Measurements from ENCODE around the gene L3MBTL3. TPM values are rescaled to one million over a fixed set of nuclear protein-coding genes. Genes with fewer than 3 reads are reported as not detected.

The L3MBTL3 gene
- total and polyA plus RNA-seq, 7 donors: 1.00 to 3.2 (median 2.0) TPM

DNA sequence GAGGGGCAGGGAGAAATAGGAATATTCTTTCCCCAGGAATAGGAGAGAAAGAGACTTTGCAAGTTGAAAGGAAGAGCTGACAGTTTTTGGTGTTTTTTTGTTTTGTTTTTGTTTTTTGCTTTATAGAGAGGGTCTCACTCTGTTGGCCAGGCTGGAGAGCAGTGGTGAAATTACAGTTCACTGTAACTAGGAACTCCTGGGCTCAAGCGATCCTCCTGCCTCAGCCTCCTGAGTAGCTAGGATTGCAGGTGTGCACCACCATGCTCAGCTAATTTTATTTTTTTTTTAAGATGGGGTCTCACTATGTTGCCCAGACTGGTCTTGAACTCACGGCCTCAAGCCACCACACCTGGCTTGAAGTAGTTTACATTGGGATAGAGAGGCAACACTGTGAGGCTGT, 8.0 kb upstream of the L3MBTL3 start:
- WGBS, 3 donors: 92 to 98% (median 95%) methylated on average over 2 of the region's 2 CpGs
- Histone ChIP-seq H3K36me3 (ENCODE audit: insufficient read depth in 1 of 2, low read depth in 1 of 2) (no peaks in the 10 kb centered on the region), H3K9me3 (no peaks in the 10 kb centered on the region), H3K27ac (no peak overlapping the region), H3K4me1 (no peaks in the 10 kb centered on the region), H3K4me3 (no peak overlapping the region), H3K27me3 (ENCODE audit: insufficient read depth in 3 of 3, low read length in 2 of 3) (peaks cover 0 to 4% (median 0%) of the 10 kb centered on the region in 3 donors)
- DNase-seq (no peak), ATAC-seq (no peak)
- intact Hi-C loops (cut with DNase I): loop anchor here in 1 of 2 donors (10.0 kb wide), 1 partner anchor 246 kb away; no protein-coding TSS in a partner anchor
- TF ChIP-seq, protein P1, sequence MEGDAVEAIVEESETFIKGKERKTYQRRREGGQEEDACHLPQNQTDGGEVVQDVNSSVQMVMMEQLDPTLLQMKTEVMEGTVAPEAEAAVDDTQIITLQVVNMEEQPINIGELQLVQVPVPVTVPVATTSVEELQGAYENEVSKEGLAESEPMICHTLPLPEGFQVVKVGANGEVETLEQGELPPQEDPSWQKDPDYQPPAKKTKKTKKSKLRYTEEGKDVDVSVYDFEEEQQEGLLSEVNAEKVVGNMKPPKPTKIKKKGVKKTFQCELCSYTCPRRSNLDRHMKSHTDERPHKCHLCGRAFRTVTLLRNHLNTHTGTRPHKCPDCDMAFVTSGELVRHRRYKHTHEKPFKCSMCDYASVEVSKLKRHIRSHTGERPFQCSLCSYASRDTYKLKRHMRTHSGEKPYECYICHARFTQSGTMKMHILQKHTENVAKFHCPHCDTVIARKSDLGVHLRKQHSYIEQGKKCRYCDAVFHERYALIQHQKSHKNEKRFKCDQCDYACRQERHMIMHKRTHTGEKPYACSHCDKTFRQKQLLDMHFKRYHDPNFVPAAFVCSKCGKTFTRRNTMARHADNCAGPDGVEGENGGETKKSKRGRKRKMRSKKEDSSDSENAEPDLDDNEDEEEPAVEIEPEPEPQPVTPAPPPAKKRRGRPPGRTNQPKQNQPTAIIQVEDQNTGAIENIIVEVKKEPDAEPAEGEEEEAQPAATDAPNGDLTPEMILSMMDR (IDR thresholded peaks at IDR 0.05): no peak

DNA sequence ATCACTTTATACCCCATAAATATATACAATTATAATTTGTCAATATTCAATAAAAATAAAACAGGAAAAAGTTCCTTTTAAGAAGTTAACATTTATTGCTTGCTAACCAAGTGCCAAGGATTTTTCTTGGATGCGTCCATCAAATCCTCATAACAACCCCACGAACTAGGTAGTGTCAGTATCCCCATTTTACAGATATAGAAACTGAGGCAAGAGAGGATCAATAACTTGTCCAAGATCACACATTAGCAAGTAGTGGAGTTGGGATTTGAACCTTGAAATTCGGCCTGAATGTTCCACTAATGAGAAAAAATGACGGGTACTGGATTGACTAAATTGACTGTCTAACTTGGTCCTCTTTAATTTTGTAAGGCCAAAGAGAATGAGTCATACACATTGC, 5.7 kb upstream of the L3MBTL3 start:
- Histone ChIP-seq H3K9me3 (no peaks in the 10 kb centered on the region), H3K4me1 (no peaks in the 10 kb centered on the region), H3K27me3 (ENCODE audit: insufficient read depth in 3 of 3, low read length in 2 of 3) (peaks cover 0 to 4% (median 0%) of the 10 kb centered on the region in 3 donors), H3K4me3 (no peak overlapping the region), H3K27ac (no peak overlapping the region), H3K36me3 (ENCODE audit: insufficient read depth in 1 of 2, low read depth in 1 of 2) (no peaks in the 10 kb centered on the region)
- intact Hi-C loops (cut with DNase I): loop anchor here in 1 of 2 donors (10.0 kb wide), 1 partner anchor 248 kb away; no protein-coding TSS in a partner anchor
- ATAC-seq (no peak), DNase-seq (no peak)
- 81 to 99% (median 96%) methylated on average over 4 of the region's 4 CpGs for WGBS, 3 donors
- TF ChIP-seq, protein P1 (IDR thresholded peaks at IDR 0.05): no peak

DNA sequence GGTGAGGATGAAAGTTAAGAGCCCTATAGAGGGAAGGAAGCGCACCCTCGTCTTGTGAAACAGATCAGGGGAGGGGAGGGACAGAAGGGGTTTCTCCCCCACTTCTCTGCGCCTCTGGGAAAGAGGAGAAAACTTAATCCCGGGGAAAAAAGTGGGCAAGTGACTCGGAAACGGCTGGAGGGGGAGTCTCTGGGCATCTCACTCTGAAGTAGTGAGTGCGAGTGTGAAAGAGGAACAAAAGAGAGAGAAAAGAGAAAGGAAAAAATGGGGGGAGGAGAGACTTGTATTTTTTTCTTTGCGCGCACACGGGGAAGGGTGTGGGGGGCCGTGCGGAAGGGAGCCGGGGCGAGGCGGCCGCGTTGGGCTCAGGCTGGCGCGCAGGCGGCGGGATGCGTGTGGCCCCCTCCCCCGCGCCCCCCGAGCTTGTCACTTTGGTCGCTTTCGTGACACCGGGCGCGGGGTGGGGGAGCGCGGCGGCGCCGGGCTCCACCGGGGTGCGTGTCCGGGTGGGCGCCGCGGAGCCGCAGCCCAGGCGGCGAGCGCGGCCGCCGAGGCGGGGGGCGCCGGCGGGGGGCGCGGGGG, 454 bp downstream of the L3MBTL3 start:
- Histone ChIP-seq H3K27me3 (ENCODE audit: insufficient read depth in 3 of 3, low read length in 2 of 3) (no peaks in the 10 kb centered on the region), H3K4me3 (peak overlapping the region; percentile 95), H3K4me1 (no peaks in the 10 kb centered on the region), H3K36me3 (ENCODE audit: insufficient read depth in 1 of 2, low read depth in 1 of 2) (no peaks in the 10 kb centered on the region), H3K27ac (peak overlapping the region; percentile 58), H3K9me3 (no peaks in the 10 kb centered on the region)
- TF ChIP-seq, protein P1 (IDR thresholded peaks at IDR 0.05): no peak
- 0 to 1% (median 0%) methylated on average over 19 to 54 of the region's 54 CpGs for WGBS, 3 donors
- intact Hi-C loops (cut with DNase I): loop anchor here in 1 of 2 donors (10.0 kb wide), 1 partner anchor 254 kb away; no protein-coding TSS in a partner anchor
- peak; percentile 20 to 52 for DNase-seq
- peak in 3 of 4 donors; percentile 7 to 11 (median 8) for ATAC-seq

DNA sequence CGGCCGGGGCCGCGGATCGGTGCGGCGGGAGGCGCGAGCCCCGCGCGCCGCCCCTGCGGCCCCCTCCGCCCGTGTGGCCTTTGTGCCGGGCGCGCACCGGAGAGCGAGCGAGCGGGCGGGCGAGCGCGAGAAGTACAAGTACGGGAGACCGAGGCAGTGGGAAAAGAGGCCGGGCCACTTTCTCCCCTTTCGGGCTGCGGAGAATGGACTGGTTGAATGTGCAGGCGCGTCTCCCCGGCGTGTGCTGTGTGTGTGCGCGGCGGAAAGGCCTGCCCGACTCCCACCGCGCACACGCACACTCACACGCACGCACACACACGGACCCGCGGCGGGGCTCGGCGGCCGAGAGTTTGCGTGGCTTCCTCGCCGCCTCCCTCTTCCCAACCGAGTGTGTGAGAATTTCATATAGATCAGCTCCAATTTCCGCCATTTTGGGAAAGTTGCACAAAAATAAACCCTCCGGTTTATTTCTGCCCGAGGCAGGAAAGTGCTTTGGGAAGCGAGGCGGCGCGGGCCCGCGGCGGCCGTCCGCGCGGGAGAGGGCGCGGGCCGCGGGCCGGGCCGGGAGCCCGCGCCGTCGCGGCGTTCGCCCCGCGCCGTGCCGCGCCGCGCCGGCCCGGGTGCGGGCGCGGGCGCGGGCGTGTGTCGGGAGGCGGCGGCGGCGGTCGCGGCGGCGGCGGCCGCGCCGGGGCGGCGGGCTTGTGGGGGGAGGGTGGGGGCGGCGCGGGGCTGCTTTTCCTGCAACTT, 1.1 kb downstream of the L3MBTL3 start:
- TF ChIP-seq, protein P1 (IDR thresholded peaks at IDR 0.05): no peak
- no peaks in the 10 kb centered on the region for H3K4me1 ChIP-seq
- ATAC-seq (peak in 3 of 4 donors; percentile 26 to 38 (median 34)), DNase-seq (peak; percentile 28 to 64)
- intact Hi-C loops (cut with DNase I): loop anchor here (5.0 to 10.0 kb wide), 4 partner anchors 127 to 517 kb away; no protein-coding TSS in a partner anchor
- no peaks in the 10 kb centered on the region for H3K27me3 ChIP-seq (ENCODE audit: insufficient read depth in 3 of 3, low read length in 2 of 3)
- H3K27ac ChIP-seq: peak overlapping the region; percentile 66
- H3K36me3 ChIP-seq (ENCODE audit: insufficient read depth in 1 of 2, low read depth in 1 of 2): no peaks in the 10 kb centered on the region
- 0 to 1% (median 1%) methylated on average over 31 to 100 of the region's 116 CpGs for WGBS, 3 donors
- H3K4me3 ChIP-seq: peak overlapping the region; percentile 95
- no peaks in the 10 kb centered on the region for H3K9me3 ChIP-seq

Data from psoas muscle (tissue), 8 donors.